ENCODE data around the gene TMOD3. TPM values are rescaled to one million over a fixed set of nuclear protein-coding genes. Genes with fewer than 3 reads are reported as not detected.
A peak's percentile ranks its signal among the peaks of the same experiment; 100 is the strongest.

Gene TMOD3
- total RNA-seq, 1 donor from 2014 or later = 34.5 TPM

DNA sequence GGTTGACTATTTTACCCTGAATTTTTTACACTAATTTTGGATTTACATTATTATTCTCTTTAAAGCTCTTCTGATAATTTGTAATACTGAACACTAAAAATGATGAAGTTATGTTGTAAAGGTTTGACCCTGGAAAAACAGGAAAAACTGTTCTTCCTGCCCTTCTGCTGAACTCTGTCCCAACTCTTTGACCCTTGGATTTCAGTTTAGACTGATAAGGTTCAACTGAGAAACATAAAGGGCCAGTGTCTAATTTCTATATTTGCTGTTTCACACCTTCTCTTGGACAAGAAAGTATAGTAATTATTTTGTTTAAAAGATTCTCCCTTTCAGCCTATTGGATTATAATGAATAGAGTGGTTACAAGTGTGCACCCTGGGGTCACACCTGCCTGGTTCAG, 12.8 kb upstream of the TMOD3 start:
- H3K27me3 ChIP-seq (ENCODE audit: control insufficient read depth, insufficient read depth, low read length) = no peaks in the 10 kb centered on the region
- DNase-seq (ENCODE audit: low read depth) = no peak
- no peak for TF ChIP-seq CTCF (IDR thresholded peaks at IDR 0.05; ENCODE audit: insufficient read depth, low read length, poor library complexity, severe bottlenecking)
- H3K36me3 ChIP-seq (ENCODE audit: control insufficient read depth, insufficient read depth, low read length) = no peaks in the 10 kb centered on the region
- no peak overlapping the region for H3K4me3 ChIP-seq (ENCODE audit: low read depth, low read length)

- Histone ChIP-seq H3K36me3 (ENCODE audit: control insufficient read depth, insufficient read depth, low read length) (no peaks in the 10 kb centered on the region), H3K4me3 (ENCODE audit: low read depth, low read length) (no peak overlapping the region), H3K27me3 (ENCODE audit: control insufficient read depth, insufficient read depth, low read length) (no peaks in the 10 kb centered on the region)
- no peak for TF ChIP-seq CTCF (IDR thresholded peaks at IDR 0.05; ENCODE audit: insufficient read depth, low read length, poor library complexity, severe bottlenecking)
- DNase-seq (ENCODE audit: low read depth) = no peak
Measured at GRCh38 chr15:51818150-51818549, 11.3 kb upstream of the TMOD3 start.

DNA sequence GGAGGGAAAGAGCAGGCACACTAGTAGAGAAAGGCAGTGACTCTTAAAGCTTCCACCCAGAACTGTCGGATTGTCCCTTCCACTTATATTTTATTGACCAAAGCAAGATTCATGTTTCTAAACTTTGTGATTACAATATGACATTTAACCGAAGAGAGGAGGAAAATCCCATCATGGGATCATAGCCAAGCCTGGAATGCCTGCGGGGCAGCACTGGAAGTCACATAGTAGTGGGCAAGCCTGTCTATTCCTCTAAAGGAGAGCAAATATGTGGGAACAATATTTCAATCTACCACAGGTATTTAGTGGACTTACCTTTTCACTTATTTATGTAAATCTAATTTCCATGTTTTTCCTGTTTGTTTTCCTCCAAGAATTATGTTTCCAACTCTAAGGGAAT, 3.8 kb upstream of the TMOD3 start:
- Histone ChIP-seq H3K36me3 (ENCODE audit: control insufficient read depth, insufficient read depth, low read length) (no peaks in the 10 kb centered on the region), H3K4me3 (ENCODE audit: low read depth, low read length) (no peak overlapping the region), H3K27me3 (ENCODE audit: control insufficient read depth, insufficient read depth, low read length) (no peaks in the 10 kb centered on the region)
- no peak for DNase-seq (ENCODE audit: low read depth)
- TF ChIP-seq CTCF (IDR thresholded peaks at IDR 0.05; ENCODE audit: insufficient read depth, low read length, poor library complexity, severe bottlenecking) = no peak

- TF ChIP-seq CTCF (IDR thresholded peaks at IDR 0.05; ENCODE audit: insufficient read depth, low read length, poor library complexity, severe bottlenecking) = no peak
- no peak overlapping the region for H3K4me3 ChIP-seq (ENCODE audit: low read depth, low read length)
- H3K36me3 ChIP-seq (ENCODE audit: control insufficient read depth, insufficient read depth, low read length) = no peaks in the 10 kb centered on the region
- peak; percentile 26 for DNase-seq (ENCODE audit: low read depth)
- no peaks in the 10 kb centered on the region for H3K27me3 ChIP-seq (ENCODE audit: control insufficient read depth, insufficient read depth, low read length)
Measured at GRCh38 chr15:51828621-51829375, 655 bp upstream of the TMOD3 start.

DNA sequence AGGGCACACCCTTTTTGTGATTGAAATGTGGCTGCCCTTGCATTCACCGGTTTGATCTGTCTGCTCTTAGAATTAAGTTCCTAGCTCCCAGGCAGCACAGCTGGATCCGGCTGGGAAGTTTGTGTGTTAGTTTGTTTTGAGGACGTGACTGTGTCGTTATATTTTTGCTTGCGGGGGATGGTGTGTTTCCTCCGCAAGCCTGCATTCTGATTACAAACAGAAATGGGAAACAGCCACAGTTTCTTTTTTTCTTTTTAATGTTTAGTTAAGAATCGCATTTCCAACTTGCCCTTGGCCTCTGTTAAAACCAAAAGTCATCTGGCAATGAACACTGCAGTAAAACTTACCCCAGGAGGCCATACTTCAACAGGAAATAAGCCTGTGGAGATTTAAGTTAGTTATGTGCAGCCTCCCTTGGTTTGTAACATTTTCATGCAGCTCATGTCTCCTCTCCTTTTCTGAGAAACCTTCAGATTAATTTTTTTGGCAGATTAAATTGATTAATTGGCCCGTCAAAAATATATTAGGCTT, 888 bp downstream of the TMOD3 start:
- Histone ChIP-seq H3K27me3 (ENCODE audit: control insufficient read depth, insufficient read depth, low read length) (no peaks in the 10 kb centered on the region), H3K36me3 (ENCODE audit: control insufficient read depth, insufficient read depth, low read length) (no peaks in the 10 kb centered on the region), H3K4me3 (ENCODE audit: low read depth, low read length) (peak overlapping the region; percentile 96)
- no peak for DNase-seq (ENCODE audit: low read depth)
- no peak for TF ChIP-seq CTCF (IDR thresholded peaks at IDR 0.05; ENCODE audit: insufficient read depth, low read length, poor library complexity, severe bottlenecking)

GRCh38 chr15:51833772-51834171, 4.3 kb downstream of the TMOD3 start:
- no peaks in the 10 kb centered on the region for H3K27me3 ChIP-seq (ENCODE audit: control insufficient read depth, insufficient read depth, low read length)
- no peak for DNase-seq (ENCODE audit: low read depth)
- H3K36me3 ChIP-seq (ENCODE audit: control insufficient read depth, insufficient read depth, low read length) = no peaks in the 10 kb centered on the region
- no peak overlapping the region for H3K4me3 ChIP-seq (ENCODE audit: low read depth, low read length)
- no peak for TF ChIP-seq CTCF (IDR thresholded peaks at IDR 0.05; ENCODE audit: insufficient read depth, low read length, poor library complexity, severe bottlenecking)
